ENCODE measurements around the gene NUMB. TPM values are rescaled to one million over a fixed set of nuclear protein-coding genes. Genes with fewer than 3 reads are reported as not detected.

Gene NUMB
- total RNA-seq, 2 donors from 2014 or later = 43.8 to 45.2 TPM

GRCh38 chr14:73305499-73305898 lies 152.8 kb downstream of the NUMB start:
- no peaks in the 10 kb centered on the region for H3K4me1 ChIP-seq
- intact Hi-C loops (cut with DNase I) = no loop called here
- H3K27ac ChIP-seq = no peak overlapping the region
- ATAC-seq (no peak), DNase-seq (no peak)
- no peak overlapping the region for H3K4me3 ChIP-seq
- 64 to 66% methylated on average over 3 of the region's 3 CpGs for WGBS, 2 donors
- no peaks in the 10 kb centered on the region for H3K36me3 ChIP-seq (replicated peaks in 1 of 2; ENCODE audit: insufficient read depth in 1 of 2, low read depth in 2 of 2)
- TF ChIP-seq POLR2A (IDR thresholded peaks at IDR 0.05) = no peak
- no peak for TF ChIP-seq CTCF (IDR thresholded peaks at IDR 0.05)
- no peaks in the 10 kb centered on the region for H3K27me3 ChIP-seq
- no peaks in the 10 kb centered on the region for H3K9me3 ChIP-seq

- WGBS, 2 donors = 48 to 53% methylated on average over 1 of the region's 1 CpG
- peak; percentile 46 for ATAC-seq
- intact Hi-C loops (cut with DNase I) = loop anchor here (5.0 kb wide), 1 partner anchor 187 kb away; no protein-coding TSS in a partner anchor
- Histone ChIP-seq H3K27me3 (no peaks in the 10 kb centered on the region), H3K27ac (no peak overlapping the region), H3K4me3 (no peak overlapping the region), H3K36me3 (replicated peaks in 1 of 2; ENCODE audit: insufficient read depth in 1 of 2, low read depth in 2 of 2) (no peaks in the 10 kb centered on the region), H3K4me1 (peaks cover 31% of the 10 kb centered on the region), H3K9me3 (no peaks in the 10 kb centered on the region)
- DNase-seq = peak in 2 of 4 donors; percentile 22 to 55
- no peak for TF ChIP-seq POLR2A (IDR thresholded peaks at IDR 0.05)
- TF ChIP-seq CTCF (IDR thresholded peaks at IDR 0.05) = peak; percentile 33 to 86 (median 71)
Observed at GRCh38 chr14:73295198-73295796, 163.0 kb downstream of the NUMB start.

- ATAC-seq = no peak
- no peaks in the 10 kb centered on the region for H3K27me3 ChIP-seq
- H3K9me3 ChIP-seq = no peaks in the 10 kb centered on the region
- TF ChIP-seq CTCF (IDR thresholded peaks at IDR 0.05) (no peak), POLR2A (IDR thresholded peaks at IDR 0.05) (no peak)
- 87 to 88% methylated on average over 12 of the region's 12 CpGs for WGBS, 2 donors
- DNase-seq = no peak
- H3K4me3 ChIP-seq = no peak overlapping the region
- intact Hi-C loops (cut with DNase I) = loop anchor here (5.0 kb wide), 1 partner anchor 178 kb away; no protein-coding TSS in a partner anchor
- H3K4me1 ChIP-seq = peaks cover 32% of the 10 kb centered on the region
- H3K36me3 ChIP-seq (replicated peaks in 1 of 2; ENCODE audit: insufficient read depth in 1 of 2, low read depth in 2 of 2) = no peaks in the 10 kb centered on the region
- no peak overlapping the region for H3K27ac ChIP-seq
Observed at GRCh38 chr14:73293782-73294781, 164.3 kb downstream of the NUMB start.

GRCh38 chr14:73290279-73290678 lies 168.1 kb downstream of the NUMB start:
- Histone ChIP-seq H3K9me3 (no peaks in the 10 kb centered on the region), H3K27me3 (no peaks in the 10 kb centered on the region), H3K27ac (no peak overlapping the region), H3K4me3 (no peak overlapping the region), H3K4me1 (peaks cover 7% of the 10 kb centered on the region), H3K36me3 (replicated peaks in 1 of 2; ENCODE audit: insufficient read depth in 1 of 2, low read depth in 2 of 2) (peaks cover 0 to 4% of the 10 kb centered on the region in 2 donors)
- DNase-seq (no peak), ATAC-seq (no peak)
- intact Hi-C loops (cut with DNase I) = loop anchor here (5.0 kb wide), 1 partner anchor 182 kb away; no protein-coding TSS in a partner anchor
- TF ChIP-seq CTCF (IDR thresholded peaks at IDR 0.05) (no peak), POLR2A (IDR thresholded peaks at IDR 0.05) (no peak)
- 37 to 39% methylated on average over 4 of the region's 4 CpGs for WGBS, 2 donors
